22Rv1 (cell line): Measurements from ENCODE around the gene BET1.
A peak's percentile ranks its signal among the peaks of the same experiment; 100 is the strongest.

ENCODE experiments used
- H3K27ac ChIP-seq: fragments of 450-650 bp; 2 replicates; pipeline ENCODE4 v1.5.1; 2017
- ZFX ChIP-seq: fragments of 450-650 bp; IDR thresholded peaks from 2 replicates; pipeline ENCODE4 v1.6.1; 2017; ENCODE audit warnings: antibody characterized with exemption, borderline replicate concordance
- TF ChIP-seq, protein P1 (sequence below): fragments of 450-650 bp; IDR thresholded peaks from 2 replicates; pipeline ENCODE4 v1.5.1; 2017; ENCODE audit warnings: mild to moderate bottlenecking

BET1 gene

DNA sequence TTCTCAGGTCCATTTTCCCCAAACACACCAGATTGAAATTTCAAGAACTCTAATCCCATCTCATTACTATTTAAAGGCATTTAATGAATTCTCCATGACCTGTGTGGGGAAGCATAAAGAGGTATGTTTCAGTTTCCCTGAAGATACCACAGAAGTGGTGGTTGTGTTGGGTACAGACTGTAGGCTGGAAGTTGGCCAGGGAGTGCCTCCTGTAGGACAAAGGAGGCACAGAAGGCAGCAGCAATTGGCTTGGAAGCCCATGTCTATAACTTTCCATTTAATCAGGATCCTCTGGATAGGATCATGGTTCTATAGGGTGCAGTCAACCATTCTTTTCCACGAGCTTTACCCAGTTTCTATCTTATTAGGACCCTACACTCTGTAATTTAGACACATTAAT lies 8.6 kb upstream of the BET1 start:
- TF ChIP-seq, protein P1, sequence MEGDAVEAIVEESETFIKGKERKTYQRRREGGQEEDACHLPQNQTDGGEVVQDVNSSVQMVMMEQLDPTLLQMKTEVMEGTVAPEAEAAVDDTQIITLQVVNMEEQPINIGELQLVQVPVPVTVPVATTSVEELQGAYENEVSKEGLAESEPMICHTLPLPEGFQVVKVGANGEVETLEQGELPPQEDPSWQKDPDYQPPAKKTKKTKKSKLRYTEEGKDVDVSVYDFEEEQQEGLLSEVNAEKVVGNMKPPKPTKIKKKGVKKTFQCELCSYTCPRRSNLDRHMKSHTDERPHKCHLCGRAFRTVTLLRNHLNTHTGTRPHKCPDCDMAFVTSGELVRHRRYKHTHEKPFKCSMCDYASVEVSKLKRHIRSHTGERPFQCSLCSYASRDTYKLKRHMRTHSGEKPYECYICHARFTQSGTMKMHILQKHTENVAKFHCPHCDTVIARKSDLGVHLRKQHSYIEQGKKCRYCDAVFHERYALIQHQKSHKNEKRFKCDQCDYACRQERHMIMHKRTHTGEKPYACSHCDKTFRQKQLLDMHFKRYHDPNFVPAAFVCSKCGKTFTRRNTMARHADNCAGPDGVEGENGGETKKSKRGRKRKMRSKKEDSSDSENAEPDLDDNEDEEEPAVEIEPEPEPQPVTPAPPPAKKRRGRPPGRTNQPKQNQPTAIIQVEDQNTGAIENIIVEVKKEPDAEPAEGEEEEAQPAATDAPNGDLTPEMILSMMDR, result no peak
- no peak for TF ChIP-seq ZFX
- no peak overlapping the region for H3K27ac ChIP-seq

DNA sequence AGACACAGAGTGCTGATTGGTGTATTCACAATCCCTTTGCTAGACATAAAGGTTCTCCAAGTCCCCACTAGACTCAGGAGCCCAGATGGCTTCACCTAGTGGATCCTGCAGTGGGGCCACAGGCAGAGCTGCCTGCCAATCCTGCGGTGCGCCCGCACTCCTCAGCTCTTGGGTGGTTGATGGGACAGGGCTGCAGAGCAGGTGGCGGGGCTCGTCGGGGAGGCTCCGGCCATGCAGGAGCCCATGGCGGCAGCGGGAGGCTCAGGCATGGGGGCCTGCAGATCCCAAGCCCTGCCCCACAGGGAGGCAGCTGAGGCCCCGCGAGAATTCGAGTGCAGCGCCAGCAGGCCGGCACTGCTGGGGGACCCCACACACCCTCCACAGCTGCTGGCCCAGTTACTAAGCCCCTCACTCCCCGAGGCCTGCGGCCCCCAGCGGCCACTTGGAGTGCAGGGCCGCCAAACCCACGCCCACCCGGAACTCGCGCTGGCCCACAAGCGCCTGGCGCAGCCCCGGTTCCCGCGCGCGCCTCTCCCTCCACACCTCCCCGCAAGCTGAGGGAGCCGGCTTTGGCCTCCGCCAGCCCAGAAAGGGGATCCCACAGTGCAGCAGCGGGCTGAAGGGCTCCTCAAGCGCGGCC lies 7.7 kb upstream of the BET1 start:
- no peak for TF ChIP-seq ZFX
- TF ChIP-seq, protein P1, result no peak
- no peak overlapping the region for H3K27ac ChIP-seq

DNA sequence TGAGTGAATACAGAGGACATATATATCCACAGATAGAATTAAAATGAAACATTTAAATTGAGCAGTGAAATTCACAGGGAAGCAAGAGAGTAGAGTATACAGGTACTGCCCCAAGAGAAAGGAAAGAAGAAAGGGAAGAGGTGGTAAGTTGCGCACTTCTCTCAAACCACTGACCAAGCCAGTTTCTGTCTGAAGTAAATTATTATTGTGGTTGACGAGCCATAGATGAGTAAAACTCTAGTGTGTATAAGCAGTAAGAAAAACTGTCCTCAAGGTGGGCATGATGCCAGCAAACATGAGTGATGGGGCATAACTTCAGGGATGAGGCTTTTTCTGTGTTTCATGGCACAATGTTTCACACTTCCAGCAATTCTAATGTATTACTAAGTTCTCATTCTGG lies 4.4 kb upstream of the BET1 start:
- H3K27ac ChIP-seq, result no peak overlapping the region
- TF ChIP-seq, protein P1, result no peak
- TF ChIP-seq ZFX, result no peak

DNA sequence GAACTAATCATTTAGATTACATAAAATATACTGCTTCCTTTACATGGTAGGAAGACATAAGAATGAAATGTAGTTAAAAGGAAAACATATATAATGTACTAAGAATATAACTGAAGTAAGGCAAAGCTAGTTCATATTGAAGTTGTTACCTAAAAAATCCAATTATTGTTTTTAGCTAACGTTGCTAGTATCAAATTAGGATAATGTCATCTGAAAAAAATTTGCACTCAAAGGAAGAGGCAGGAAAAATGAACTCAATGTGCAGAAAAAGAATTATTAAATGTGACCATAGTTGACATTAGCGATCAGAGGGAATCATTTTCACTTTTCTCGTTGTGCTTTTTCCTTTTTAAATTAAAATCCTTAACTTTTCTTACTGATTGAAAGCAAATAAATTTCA lies 1.6 kb upstream of the BET1 start:
- no peak for TF ChIP-seq ZFX
- TF ChIP-seq, protein P1, result no peak
- H3K27ac ChIP-seq, result no peak overlapping the region

DNA sequence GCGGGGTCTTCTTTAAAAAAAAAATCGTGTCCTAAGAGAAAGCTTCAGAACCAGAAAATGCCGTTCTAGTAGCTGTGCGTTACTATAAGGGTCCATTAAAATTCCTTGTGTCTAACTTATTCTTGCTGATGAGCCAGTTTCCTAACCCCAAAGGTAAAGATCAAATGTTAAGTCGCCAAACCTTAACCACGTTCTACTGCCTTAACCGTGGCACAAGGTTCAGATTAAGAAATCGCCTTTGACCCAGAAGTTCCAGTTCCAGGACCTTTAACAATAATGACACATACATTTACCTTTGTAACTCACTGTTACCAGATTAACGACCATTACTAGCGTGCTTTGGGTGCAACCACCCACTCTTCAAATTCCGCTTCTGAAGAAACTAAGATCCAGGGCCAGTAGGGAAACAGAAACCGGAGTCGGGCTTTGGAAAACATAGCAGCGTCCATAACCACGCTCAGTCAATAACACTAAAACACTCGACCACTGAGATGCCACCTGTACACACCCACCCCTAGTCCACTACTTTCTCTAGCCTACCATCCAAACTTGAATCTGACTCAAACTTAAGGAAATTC lies 620 bp downstream of the BET1 start:
- H3K27ac ChIP-seq, result peak overlapping the region; percentile 49
- TF ChIP-seq, protein P1, result no peak
- no peak for TF ChIP-seq ZFX

DNA sequence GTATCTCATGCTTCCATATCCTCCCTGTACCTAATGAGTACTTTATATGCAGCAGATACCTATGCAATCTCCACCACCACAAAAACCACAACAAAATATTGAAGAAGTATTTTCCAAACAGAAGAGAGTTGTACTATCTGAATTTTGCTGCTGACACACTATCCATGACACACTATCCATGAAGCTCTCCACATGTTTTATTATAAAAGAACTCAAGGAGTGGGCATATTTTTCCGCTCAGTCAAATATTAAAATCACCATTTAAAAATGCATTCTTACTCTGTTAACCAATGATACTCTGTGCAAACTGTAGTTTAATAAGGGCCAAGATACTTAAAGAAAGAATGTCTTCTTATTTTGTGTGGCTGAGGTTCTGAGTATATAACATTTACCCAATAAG lies 2.8 kb downstream of the BET1 start:
- no peak overlapping the region for H3K27ac ChIP-seq
- TF ChIP-seq, protein P1, result no peak
- no peak for TF ChIP-seq ZFX

DNA sequence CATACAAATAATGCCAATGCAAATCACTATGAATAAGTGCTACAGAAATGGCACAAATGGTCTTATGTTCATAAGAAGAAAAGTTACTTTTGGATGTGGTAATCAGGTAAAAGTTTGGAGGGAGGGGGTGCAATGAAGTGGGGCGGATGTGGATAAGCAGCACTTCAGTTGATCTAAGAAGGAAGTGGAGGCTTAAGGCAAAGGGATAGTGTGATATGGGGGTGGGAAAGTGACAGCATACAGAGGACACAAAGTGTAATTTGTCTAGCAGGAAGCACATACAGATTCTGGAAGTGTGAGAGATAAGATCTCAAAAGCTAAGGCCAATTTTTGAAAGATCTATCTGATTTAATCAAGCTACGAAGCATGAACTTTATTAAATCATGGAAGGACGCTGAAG lies 6.3 kb downstream of the BET1 start:
- H3K27ac ChIP-seq, result no peak overlapping the region
- TF ChIP-seq, protein P1, result no peak
- no peak for TF ChIP-seq ZFX
